Measurements from ENCODE around the gene PRELID3B.
"Not testable (repeated sequence)": the region's sequence is repeated elsewhere in the genome, so short reads cannot be mapped to it uniquely, and the experiment has no call there.

PRELID3B gene

GRCh38 chr20:59025511-59025910, 17.1 kb downstream of the PRELID3B start:
- no peak for DNase-seq (ENCODE audit: low read depth)

DNA sequence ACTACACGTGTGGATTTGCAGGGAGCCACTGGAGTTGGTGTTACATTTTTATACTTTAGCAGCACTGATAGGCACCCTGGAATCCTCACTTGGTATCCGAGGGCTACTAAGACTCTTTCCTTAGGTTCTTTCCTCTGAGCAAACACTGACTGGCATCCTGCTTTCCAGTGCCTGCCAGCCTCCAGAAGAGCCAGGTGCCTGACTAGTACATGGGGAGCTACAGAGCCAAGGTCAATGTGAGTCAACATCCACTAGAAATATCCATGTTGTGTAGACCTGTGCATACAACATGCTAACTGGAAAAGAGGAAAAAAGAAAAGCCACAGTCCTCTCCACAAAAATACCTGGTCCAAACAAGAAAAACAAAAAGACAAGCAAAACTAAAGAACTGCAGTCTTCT, 17.5 kb downstream of the PRELID3B start:
- no peak for DNase-seq (ENCODE audit: low read depth)

DNA sequence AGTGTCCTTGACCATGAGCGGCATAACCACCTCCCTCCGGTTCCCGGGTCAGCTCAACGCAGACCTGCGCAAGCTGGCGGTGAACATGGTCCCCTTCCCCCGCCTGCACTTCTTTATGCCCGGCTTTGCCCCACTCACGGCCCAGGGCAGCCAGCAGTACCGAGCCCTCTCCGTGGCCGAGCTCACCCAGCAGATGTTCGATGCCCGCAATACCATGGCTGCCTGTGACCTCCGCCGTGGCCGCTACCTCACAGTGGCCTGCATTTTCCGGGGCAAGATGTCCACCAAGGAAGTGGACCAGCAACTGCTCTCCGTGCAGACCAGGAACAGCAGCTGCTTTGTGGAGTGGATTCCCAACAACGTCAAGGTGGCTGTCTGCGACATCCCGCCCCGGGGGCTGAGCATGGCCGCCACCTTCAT, 18.5 kb downstream of the PRELID3B start:
- DNase-seq (ENCODE audit: low read depth), result no peak

DNA sequence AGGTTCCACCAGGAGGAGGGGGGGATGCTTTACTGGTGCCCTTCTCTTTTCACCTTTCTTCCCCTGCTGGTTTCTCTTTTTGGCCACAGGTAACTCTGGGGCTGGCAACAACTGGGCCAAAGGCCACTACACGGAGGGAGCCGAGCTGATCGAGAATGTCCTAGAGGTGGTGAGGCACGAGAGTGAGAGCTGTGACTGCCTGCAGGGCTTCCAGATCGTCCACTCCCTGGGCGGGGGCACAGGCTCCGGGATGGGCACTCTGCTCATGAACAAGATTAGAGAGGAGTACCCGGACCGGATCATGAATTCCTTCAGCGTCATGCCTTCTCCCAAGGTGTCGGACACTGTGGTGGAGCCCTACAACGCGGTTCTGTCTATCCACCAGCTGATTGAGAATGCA, 19.0 kb downstream of the PRELID3B start:
- no peak for DNase-seq (ENCODE audit: low read depth)

- DNase-seq (ENCODE audit: low read depth), result no peak
These were observed 19.8 kb downstream of the PRELID3B start for GRCh38 chr20:59022754-59023153.

DNA sequence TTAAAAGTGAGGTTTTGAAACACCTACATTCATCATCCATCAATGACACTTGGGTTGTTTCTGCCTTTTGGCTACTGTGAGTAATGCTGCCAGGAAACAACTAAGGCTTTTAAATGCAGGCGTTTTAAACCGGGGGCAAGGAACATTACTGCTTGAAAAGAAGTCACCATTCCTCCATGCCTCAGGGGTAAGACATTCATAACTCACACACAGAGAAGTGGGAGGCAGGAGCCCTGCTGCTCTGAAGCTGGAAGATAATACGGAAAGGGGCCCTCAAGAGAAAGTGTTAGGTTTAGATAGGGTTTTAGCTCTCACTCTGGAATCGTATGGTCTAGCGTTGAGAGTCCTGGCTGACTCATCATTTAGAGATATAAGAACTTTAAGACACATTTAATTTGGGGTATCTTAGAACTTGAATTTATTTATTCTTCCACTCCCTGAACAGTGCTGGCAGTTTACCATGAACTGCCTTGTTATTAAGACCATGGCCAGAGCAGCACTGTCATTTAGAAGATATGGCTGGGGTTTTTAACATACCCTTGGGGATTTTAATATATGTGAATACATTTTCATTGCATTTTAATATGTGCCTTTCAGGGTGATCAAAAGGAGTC, 21.5 kb downstream of the PRELID3B start:
- DNase-seq (ENCODE audit: low read depth), result peak; percentile 82

- DNase-seq (ENCODE audit: low read depth), result no peak
These were observed 23.4 kb downstream of the PRELID3B start, which contains the start of gene TUBB1 for GRCh38 chr20:59019217-59019616. Gene TUBB1, plus strand, starts transcription at chr20:59019429. Its CDS starts 94 bp downstream, at chr20:59019523.

GRCh38 chr20:59018817-59019216, 23.8 kb downstream of the PRELID3B start:
- DNase-seq (ENCODE audit: low read depth), result no peak

- DNase-seq (ENCODE audit: low read depth), result no peak
These were observed 24.9 kb downstream of the PRELID3B start for GRCh38 chr20:59017493-59018231.

- peak; percentile 55 for DNase-seq (ENCODE audit: low read depth)
These were observed 25.6 kb downstream of the PRELID3B start for GRCh38 chr20:59016795-59017492.

GRCh38 chr20:59015812-59016711, 26.5 kb downstream of the PRELID3B start:
- DNase-seq (ENCODE audit: low read depth), result no peak

GRCh38 chr20:59015411-59015810, 27.2 kb downstream of the PRELID3B start:
- no peak for DNase-seq (ENCODE audit: low read depth)

- DNase-seq (ENCODE audit: low read depth), result no peak
These were observed 27.8 kb downstream of the PRELID3B start for GRCh38 chr20:59014680-59015389.

GRCh38 chr20:59013959-59014608, 28.5 kb downstream of the PRELID3B start:
- DNase-seq (ENCODE audit: low read depth), result peak; percentile 36

DNA sequence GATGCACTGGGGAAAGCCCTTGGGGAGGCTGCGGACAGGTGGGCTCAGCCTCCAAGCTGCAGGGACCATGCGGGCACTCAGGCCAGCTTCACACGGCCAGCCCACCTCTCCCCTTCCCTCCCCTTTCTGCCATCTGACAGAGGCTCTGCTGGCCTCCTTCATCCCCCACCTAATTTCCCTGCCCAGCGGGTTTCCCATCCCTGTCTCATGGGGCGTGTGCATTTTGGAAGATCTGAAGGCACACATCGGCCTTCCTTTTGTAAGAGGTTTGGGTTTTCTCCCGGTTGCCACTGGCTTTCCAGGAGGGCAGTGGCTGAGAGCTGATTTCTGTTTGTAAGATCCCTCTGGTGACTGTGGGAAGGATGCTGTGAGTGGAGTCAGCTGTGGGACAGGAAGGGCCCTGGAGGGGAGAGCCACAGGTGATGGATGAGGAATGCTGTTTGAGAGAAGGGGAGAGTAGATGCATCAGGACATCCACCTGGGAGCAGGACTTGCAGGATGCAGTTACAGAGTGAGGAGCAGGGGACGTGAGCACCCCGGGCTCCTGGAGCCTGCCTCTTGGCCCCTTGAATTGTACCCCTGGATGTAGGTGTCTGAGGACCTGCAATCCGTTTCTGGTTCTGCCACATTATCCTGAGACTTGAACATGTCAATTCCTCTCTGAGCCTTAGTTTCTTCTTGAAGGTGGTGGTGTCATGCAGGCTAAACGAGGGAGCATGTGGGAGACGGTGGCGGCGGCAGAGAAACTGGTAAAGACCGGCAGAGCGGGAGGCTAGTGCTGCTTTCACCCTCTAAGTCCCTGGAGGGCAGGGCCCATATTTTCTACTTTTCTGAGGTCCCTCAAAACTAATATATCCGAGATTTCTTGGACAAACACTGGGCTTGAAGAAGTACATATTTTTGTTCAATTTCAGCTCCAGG, 29.3 kb downstream of the PRELID3B start:
- no peak for DNase-seq (ENCODE audit: low read depth)

GRCh38 chr20:59011874-59012157, 30.8 kb downstream of the PRELID3B start:
- DNase-seq (ENCODE audit: low read depth), result not testable (repeated sequence)

- peak; percentile 87 for DNase-seq (ENCODE audit: low read depth)
These were observed 31.4 kb downstream of the PRELID3B start for GRCh38 chr20:59010995-59011873.

DNA sequence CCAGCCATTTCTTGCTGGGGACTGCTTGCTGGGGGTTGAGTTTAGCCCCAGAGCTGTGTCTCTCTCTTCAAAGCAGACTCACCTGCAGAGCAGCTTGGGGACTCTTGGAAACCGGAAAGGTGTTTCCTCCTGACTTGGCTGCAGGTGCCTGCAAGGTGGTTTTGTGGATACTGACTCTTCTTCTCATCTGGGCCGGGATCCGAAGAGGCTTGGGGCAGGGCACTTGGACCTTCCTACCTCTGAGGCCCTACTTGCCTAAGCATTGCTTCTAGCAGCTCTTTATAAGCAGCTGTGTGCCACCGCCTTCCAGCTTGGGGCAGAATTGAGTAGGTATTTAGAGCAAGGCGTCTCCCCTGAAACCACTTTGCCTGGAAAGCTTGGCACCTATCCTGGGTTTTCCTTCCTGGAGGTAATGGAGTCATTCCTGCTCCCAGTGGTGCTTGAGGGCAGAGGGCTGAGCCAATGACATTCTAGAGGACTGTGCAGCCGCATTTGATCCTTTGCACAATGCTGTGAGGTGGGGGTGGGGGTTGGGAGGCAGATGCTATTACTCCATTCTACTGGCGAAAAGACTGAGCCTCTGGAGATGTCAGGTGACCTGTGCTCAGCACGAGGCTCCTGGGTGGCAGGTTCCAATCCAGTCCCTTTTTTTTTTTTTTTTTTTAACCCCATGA, 32.1 kb downstream of the PRELID3B start:
- no peak for DNase-seq (ENCODE audit: low read depth)
